Thyroid gland (tissue), 4 donors: ENCODE measurements around the gene CBR3. TPM values are rescaled to one million over a fixed set of nuclear protein-coding genes. Genes with fewer than 3 reads are reported as not detected.

Source experiments
- DNase-seq, 2 donors: peaks; one replicate each; pipeline ENCODE4 v3.0.0-alpha.2; 2019
- H3K27ac ChIP-seq, 3 donors: fragments of 200-600 bp; sonication (generic); 1 replicate in 2 of 3; 2 replicates in 1 of 3; pipeline ENCODE4 v1.5.1; 2016 to 2019; ENCODE audit warnings: mild to moderate bottlenecking in 1 of 3, moderate library complexity in 1 of 3
- H3K27me3 ChIP-seq: fragments of 200-600 bp; sonication (generic); one replicate; pipeline ENCODE4 v1.5.1; 2019
- H3K36me3 ChIP-seq, 2 donors: fragments of 200-600 bp; sonication (generic); one replicate each; pipeline ENCODE4 v1.5.1; 2016 to 2019
- H3K4me1 ChIP-seq, 2 donors: fragments of 200-600 bp; sonication (generic); one replicate each; pipeline ENCODE4 v1.5.1; 2017 to 2019
- H3K4me3 ChIP-seq, 3 donors: fragments of 200-600 bp; sonication (generic); replicated peaks in 1 of 3; 1 replicate in 2 of 3; 2 replicates in 1 of 3; pipeline ENCODE4 v1.5.1; 2016; ENCODE audit warnings: mild to moderate bottlenecking in 1 of 3
- H3K9me3 ChIP-seq: fragments of 200-600 bp; sonication (generic); one replicate; pipeline ENCODE4 v1.5.1; 2017
- CTCF ChIP-seq, 6 experiments: fragments of 200-600 bp in 3 of 6; fragments of 450-650 bp in 3 of 6; sonication (generic) in 3 of 6; IDR thresholded peaks; one replicate each; pipeline ENCODE4 v1.5.1; 2016 to 2019; ENCODE audit warnings: antibody characterized with exemption in 6 of 6, mild to moderate bottlenecking in 2 of 6, inconsistent platforms in 1 of 6, moderate library complexity in 1 of 6
- POLR2A ChIP-seq, 2 donors: fragments of 450-650 bp; IDR thresholded peaks; one replicate each; pipeline ENCODE4 v1.6.1; 2017; ENCODE audit warnings: antibody characterized with exemption in 2 of 2, mild to moderate bottlenecking in 2 of 2, moderate library complexity in 1 of 2
- WGBS, 2 donors: methylation state at CpG; one replicate each; pipeline ENCODE4 v1.1.5; 2017; 5-methylcytosine and 5-hydroxymethylcytosine counted together
- intact Hi-C: fragments of 100-400 bp; cut with DNase I; formaldehyde crosslinking; loops from one replicate; pipeline ENCODE4 v1.15.1; 2023
- total RNA-seq, 4 donors: library from RNA; depleted of rRNA; stranded (reverse); fragments of >200 nt; gene quantifications; one replicate each; pipeline ENCODE4 v1.2.3, GENCODE V29; 2016

Gene CBR3
- total RNA-seq, 4 donors from 2014 or later, result 5.0 to 23.6 (median 6.5) TPM

GRCh38 chr21:36109868-36110267, 25.0 kb upstream of the CBR3 start:
- Histone ChIP-seq H3K4me1 (peaks cover 0 to 6% of the 10 kb centered on the region in 2 donors), H3K27me3 (no peaks in the 10 kb centered on the region), H3K36me3 (no peaks in the 10 kb centered on the region), H3K9me3 (no peaks in the 10 kb centered on the region), H3K27ac (no peak overlapping the region), H3K4me3 (no peak overlapping the region)
- intact Hi-C loops, result loop anchor here (5.0 kb wide), 1 partner anchor 38 kb away; the partner anchor contains the start of gene CBR1
- TF ChIP-seq CTCF (IDR thresholded peaks at IDR 0.05) (no peak), POLR2A (IDR thresholded peaks at IDR 0.05) (no peak)
- WGBS, 2 donors, result 94 to 95% methylated on average over 10 of the region's 10 CpGs
- DNase-seq, result no peak

GRCh38 chr21:36111238-36111637, 23.6 kb upstream of the CBR3 start:
- TF ChIP-seq POLR2A (IDR thresholded peaks at IDR 0.05) (no peak), CTCF (IDR thresholded peaks at IDR 0.05) (no peak)
- Histone ChIP-seq H3K9me3 (no peaks in the 10 kb centered on the region), H3K27me3 (no peaks in the 10 kb centered on the region), H3K4me3 (no peak overlapping the region), H3K4me1 (peaks cover 0 to 4% of the 10 kb centered on the region in 2 donors), H3K36me3 (no peaks in the 10 kb centered on the region), H3K27ac (no peak overlapping the region)
- intact Hi-C loops, result loop anchor here (5.0 kb wide), 1 partner anchor 39 kb away; the partner anchor contains the start of gene CBR1
- WGBS, 2 donors, result 62 to 71% methylated on average over 8 of the region's 8 CpGs
- DNase-seq, result peak; percentile 51 to 62

DNA sequence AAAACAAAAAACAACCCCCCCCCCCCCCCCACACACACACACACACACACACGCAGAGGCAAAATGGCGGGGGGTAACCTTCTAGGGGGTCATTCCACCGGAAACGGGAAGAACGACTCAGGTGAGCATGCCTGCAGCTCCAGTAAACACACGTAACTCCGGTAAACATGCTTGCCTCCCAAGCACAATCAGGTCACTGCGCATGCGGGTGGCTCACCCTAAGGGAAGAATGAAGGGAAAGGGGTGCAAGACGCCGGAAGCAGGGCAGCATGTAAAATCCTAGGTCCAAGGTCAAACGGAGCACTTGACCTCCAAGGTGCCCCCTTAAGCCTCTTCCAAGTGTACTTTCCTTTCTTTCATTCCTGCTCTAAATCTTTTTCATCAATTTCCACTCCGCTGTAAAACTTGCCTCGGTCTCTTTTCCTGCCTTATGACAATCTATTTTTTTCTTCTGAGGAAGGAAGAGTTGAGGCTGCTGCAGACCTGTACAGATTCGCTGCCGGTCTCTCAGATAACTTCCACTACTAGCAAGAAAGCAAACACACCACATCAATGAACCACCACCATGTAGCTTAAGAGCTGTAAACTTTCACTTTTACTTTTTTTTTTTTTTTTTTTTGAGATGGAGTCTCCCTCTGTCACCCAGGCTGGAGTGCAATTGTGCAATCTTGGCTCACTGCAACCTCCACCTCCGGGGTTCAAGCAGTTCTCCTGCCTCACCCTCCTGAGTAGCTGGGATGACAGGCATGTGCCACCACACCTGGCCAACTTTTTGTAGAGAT, 21.0 kb upstream of the CBR3 start:
- intact Hi-C loops, result loop anchor here (5.0 kb wide), 1 partner anchor 42 kb away; the partner anchor contains the start of gene CBR1
- Histone ChIP-seq H3K27ac (no peak overlapping the region), H3K36me3 (no peaks in the 10 kb centered on the region), H3K4me3 (no peak overlapping the region), H3K9me3 (no peaks in the 10 kb centered on the region), H3K27me3 (no peaks in the 10 kb centered on the region), H3K4me1 (peaks cover 0 to 4% of the 10 kb centered on the region in 2 donors)
- no peak for DNase-seq
- no peak for TF ChIP-seq CTCF (IDR thresholded peaks at IDR 0.05)
- TF ChIP-seq POLR2A (IDR thresholded peaks at IDR 0.05), result no peak
- 73 to 78% methylated on average over 17 of the region's 17 CpGs for WGBS, 2 donors

DNA sequence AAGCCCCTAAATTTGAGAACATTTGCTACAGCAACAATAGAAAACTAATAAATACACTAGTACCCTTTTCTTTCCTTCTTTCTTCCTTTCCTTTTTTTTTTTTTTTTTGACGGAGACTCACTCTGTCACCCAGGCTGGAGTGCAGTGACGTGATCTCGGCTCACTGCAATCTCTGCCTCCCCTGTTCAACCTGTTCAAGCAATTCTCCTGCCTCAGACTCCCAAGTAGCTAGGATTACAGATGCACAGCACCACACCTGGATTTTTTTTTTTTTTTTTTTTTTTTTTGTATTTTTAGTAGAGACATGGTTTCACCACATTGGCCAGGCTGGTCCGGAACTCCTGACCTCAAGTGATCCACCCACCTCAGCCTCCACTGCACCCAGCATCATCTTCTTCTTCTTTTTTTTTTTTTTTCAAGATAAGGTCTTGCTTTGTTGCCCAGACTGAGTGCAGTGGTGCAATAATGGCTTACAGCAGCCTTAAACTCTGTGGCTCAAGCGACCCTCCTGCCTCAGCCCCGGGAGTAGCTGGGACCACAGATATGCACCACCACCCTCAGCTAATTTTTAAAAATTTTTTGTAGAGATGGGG, 19.6 kb upstream of the CBR3 start:
- Histone ChIP-seq H3K4me3 (no peak overlapping the region), H3K9me3 (no peaks in the 10 kb centered on the region), H3K27me3 (no peaks in the 10 kb centered on the region), H3K4me1 (peaks cover 0 to 4% of the 10 kb centered on the region in 2 donors), H3K36me3 (no peaks in the 10 kb centered on the region), H3K27ac (no peak overlapping the region)
- 92 to 94% methylated on average over 6 of the region's 6 CpGs for WGBS, 2 donors
- intact Hi-C loops, result no loop called here
- DNase-seq, result no peak
- TF ChIP-seq POLR2A (IDR thresholded peaks at IDR 0.05) (no peak), CTCF (IDR thresholded peaks at IDR 0.05) (no peak)

GRCh38 chr21:36117286-36117741, 17.6 kb upstream of the CBR3 start:
- H3K27ac ChIP-seq, result peak overlapping the region in 1 of 3 donors; percentile 6
- intact Hi-C loops, result no loop called here
- H3K4me1 ChIP-seq, result peaks cover 0 to 4% of the 10 kb centered on the region in 2 donors
- 33 to 36% methylated on average over 2 of the region's 2 CpGs for WGBS, 2 donors
- no peak for DNase-seq
- H3K4me3 ChIP-seq, result no peak overlapping the region
- H3K27me3 ChIP-seq, result no peaks in the 10 kb centered on the region
- H3K9me3 ChIP-seq, result no peaks in the 10 kb centered on the region
- H3K36me3 ChIP-seq, result no peaks in the 10 kb centered on the region
- TF ChIP-seq POLR2A (IDR thresholded peaks at IDR 0.05) (no peak), CTCF (IDR thresholded peaks at IDR 0.05) (no peak)
